ENCODE results near the gene XCL1. TPM values are rescaled to one million over a fixed set of nuclear protein-coding genes. Genes with fewer than 3 reads are reported as not detected.

The XCL1 gene
- total RNA-seq, 1 donor from 2014 or later, result 1.2 TPM

DNA sequence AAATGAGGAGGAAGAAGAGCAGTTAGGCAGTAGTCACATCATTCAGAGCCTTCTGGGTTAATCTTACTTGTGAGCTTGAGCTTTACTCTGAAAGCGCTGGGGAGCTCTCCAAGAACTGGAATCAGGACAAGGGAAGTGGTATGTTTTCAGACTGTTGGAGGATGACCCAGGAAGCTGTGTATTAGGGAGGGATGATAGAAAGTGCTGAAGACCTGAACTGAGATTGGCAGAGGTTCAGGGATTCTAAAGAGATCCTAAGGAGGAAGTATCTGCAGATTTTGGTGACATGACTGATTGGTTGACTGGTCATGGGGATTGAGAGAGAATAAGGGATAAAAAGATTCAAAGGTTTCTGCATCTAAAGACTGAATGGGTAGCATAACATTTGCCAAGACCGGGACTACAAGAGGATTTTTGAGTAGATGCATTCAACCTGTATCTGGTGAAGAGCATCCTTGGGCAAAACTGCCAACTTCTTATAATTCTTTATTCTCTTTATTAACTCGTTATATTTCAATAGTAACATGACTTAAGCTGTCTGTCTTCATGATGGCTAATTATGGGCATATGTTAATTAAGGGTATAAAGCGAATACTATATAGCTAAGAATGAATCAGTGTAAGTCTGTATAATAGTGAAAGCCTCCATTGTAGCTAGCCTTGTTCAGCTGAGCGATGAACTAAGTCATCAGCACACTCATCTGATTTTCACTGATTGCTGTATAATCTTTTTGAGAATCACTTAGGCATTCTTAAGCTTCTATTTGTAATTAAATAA lies 41.8 kb downstream of the XCL1 start:
- Histone ChIP-seq H3K4me1 (no peaks in the 10 kb centered on the region), H3K36me3 (no peaks in the 10 kb centered on the region), H3K4me3 (no peak overlapping the region), H3K27ac (no peak overlapping the region), H3K9me3 (no peaks in the 10 kb centered on the region), H3K27me3 (ENCODE audit: low read depth) (no peaks in the 10 kb centered on the region)
- ATAC-seq (no peak), DNase-seq (no peak)
- no peak for TF ChIP-seq CTCF (IDR thresholded peaks at IDR 0.05)
- intact Hi-C loops (cut with DNase I), result no loop called here

- no peaks in the 10 kb centered on the region for H3K9me3 ChIP-seq
- H3K36me3 ChIP-seq, result no peaks in the 10 kb centered on the region
- intact Hi-C loops (cut with DNase I), result no loop called here
- ATAC-seq (no peak), DNase-seq (no peak)
- no peaks in the 10 kb centered on the region for H3K27me3 ChIP-seq (ENCODE audit: low read depth)
- TF ChIP-seq CTCF (IDR thresholded peaks at IDR 0.05), result no peak
- H3K27ac ChIP-seq, result no peak overlapping the region
- no peak overlapping the region for H3K4me3 ChIP-seq
- H3K4me1 ChIP-seq, result no peaks in the 10 kb centered on the region
These were observed 42.5 kb downstream of the XCL1 start for GRCh38 chr1:168618886-168619285.

GRCh38 chr1:168621356-168621755 lies 45.0 kb downstream of the XCL1 start:
- Histone ChIP-seq H3K36me3 (no peaks in the 10 kb centered on the region), H3K4me3 (no peak overlapping the region), H3K4me1 (no peaks in the 10 kb centered on the region), H3K27me3 (ENCODE audit: low read depth) (no peaks in the 10 kb centered on the region), H3K27ac (no peak overlapping the region), H3K9me3 (no peaks in the 10 kb centered on the region)
- no peak for DNase-seq
- no peak for TF ChIP-seq CTCF (IDR thresholded peaks at IDR 0.05)
- intact Hi-C loops (cut with DNase I), result no loop called here
- ATAC-seq, result peak; percentile 23 to 35

DNA sequence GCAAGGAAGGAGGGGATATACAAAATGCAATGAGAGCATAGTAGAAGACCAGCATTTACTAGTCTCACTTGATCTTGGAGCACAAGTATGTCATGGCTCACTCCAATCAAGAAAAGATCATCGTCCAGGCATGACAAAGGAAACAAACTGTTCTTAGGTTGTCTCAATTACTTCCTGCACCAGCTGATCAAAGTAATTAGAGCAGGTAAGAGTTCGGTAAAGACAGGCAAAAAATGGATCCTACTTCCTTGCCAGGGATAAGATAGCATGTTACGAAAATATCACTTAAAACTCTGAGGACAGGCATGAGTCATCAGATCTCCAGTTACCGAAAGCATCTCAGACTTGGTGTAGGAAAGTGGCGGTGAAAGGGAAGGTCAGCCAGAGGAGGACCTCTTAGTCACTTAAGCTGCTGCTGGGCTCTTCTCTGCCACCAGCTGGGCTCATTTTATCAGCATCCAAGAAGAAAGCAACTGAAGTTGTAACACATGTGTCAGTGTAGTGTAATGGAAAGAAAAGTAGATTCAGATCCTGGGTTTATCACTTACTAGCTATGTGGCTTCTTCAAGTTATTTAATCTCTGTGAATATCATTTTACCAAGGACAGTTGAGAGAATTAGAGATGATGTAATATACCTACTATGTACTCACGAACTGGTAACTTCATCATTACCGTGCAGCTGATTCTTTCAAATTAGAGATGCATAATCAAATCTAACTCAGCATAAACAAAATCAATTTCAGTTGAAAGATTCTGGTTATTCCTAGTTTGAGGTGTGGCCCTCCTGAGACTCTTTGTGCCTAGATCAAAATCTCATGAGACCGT lies 46.8 kb downstream of the XCL1 start:
- ATAC-seq, result peak; percentile 45 to 71
- H3K9me3 ChIP-seq, result no peaks in the 10 kb centered on the region
- no peak for TF ChIP-seq CTCF (IDR thresholded peaks at IDR 0.05)

DNA sequence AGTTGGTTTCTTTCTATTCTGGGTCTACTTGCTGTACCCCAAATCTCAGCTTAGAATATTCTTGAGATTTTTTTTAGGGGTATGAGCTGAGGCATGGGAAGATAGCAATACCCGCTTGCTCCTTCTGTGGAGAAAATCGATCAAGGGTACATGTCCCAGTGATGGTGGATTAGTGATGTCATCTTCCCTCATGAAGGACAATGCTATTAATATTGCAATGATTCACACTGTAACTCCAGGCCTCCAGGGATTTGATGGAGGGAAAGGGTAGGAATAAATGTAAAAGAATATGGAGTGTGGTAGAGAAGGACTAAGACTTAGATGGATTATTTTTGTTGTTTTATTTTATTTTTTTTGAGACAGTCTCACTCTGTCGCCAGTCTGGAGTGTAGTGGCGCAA lies 47.4 kb downstream of the XCL1 start:
- ATAC-seq (no peak), DNase-seq (no peak)
- Histone ChIP-seq H3K9me3 (no peaks in the 10 kb centered on the region), H3K27ac (no peak overlapping the region), H3K4me3 (no peak overlapping the region), H3K27me3 (ENCODE audit: low read depth) (no peaks in the 10 kb centered on the region), H3K36me3 (no peaks in the 10 kb centered on the region), H3K4me1 (no peaks in the 10 kb centered on the region)
- intact Hi-C loops (cut with DNase I), result no loop called here
- TF ChIP-seq CTCF (IDR thresholded peaks at IDR 0.05), result no peak

More for the DNA sequence above, 46.8 kb downstream of the XCL1 start:
- no peaks in the 10 kb centered on the region for H3K4me1 ChIP-seq
- no peak overlapping the region for H3K27ac ChIP-seq
- no peaks in the 10 kb centered on the region for H3K27me3 ChIP-seq (ENCODE audit: low read depth)
- H3K4me3 ChIP-seq, result no peak overlapping the region
- no peak for DNase-seq
- intact Hi-C loops (cut with DNase I), result no loop called here
- H3K36me3 ChIP-seq, result no peaks in the 10 kb centered on the region
